ENCODE measurements around the gene RPEL1.
"Not testable (repeated sequence)": the region's sequence is repeated elsewhere in the genome, so short reads cannot be mapped to it uniquely, and the experiment has no call there.

RPEL1 gene

DNA sequence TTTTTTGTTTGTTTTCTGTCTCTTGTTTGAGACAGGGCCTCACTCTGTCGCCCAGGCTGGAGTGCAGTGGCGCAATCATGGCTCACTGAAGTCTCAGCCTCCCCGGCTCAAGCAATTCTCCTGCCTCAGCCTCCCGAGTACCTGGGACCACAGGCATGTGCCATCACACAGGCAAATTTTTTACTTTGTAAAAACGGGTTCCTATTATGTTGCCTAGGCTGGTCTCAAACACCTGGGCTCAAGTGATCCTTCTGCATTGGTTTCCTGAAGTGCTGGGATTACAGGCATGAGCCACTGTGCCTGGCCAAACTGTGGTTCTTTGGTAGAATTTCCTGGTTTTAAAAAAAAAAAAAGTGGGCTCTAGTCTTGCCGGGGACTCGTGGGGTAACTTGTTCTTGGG is at the start of gene RPEL1:
TSS of gene RPEL1 (plus strand) at position 301 of the 400 bp plus-strand sequence. CDS start 110 bp downstream, outside the sequence.
- DNase-seq (ENCODE audit: low spot score): not testable (repeated sequence)

- no peak for DNase-seq (ENCODE audit: low spot score)
Measured at GRCh38 chr10:103196516-103196915, 49.2 kb upstream of the RPEL1 start.

DNA sequence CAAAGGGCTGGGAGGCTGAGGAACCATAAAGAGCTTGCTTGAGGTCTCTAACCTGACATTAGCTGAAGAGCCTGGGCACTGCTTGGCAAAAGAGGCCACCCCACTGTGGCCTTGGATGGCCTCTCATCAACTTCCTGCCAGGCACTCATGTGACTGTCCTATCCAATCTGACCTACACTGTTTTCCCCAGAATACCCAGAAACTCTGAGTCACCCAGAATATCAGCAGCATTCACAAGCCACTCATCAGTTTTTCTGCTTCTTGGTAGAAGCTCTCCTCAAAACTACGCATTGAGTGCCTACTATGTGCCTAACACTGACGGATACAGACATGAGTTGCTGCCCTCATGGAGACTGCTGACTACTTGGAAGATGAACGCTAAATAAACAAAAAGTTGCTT is 48.5 kb upstream of the RPEL1 start:
- DNase-seq (ENCODE audit: low spot score): peak; percentile 75

GRCh38 chr10:103197903-103198302 is 47.8 kb upstream of the RPEL1 start:
- no peak for DNase-seq (ENCODE audit: low spot score)

DNA sequence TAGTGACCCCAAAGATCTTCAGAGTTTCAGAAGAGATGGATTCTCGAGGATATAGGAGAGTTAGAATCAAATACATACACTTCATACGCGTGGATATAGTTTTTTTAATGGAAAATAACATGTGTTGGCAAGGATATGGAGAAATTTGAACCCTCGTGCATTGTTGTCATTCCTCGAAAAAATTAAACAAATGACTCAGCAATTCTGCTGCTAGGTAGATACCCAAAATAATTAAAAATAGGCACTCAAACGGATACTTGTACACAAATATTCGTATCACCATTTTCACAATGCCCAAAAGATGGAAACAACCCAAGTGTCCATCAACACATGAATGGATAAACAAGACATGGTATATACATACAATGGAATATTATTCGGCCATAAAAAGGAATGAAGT is 47.0 kb upstream of the RPEL1 start:
- DNase-seq (ENCODE audit: low spot score): no peak

DNA sequence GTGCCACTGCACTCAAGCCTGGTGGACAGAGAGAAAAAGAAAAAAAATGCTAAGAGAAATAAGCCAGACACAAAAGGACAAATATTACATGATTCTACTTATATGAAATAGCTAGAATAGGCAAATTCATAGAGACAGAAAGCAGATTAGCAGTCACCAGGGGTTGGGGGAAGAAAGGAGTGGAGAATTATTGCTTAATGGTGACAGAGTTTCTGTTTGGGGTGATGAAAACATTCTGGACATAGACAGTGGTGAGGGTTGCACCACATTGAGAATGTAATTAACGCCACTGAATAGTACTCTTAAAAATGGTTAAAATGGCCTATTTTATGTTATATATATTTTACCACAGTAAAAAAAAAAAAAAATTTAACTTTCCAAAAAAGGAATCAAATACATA is 46.2 kb upstream of the RPEL1 start:
- no peak for DNase-seq (ENCODE audit: low spot score)

- DNase-seq (ENCODE audit: low spot score): no peak
Measured at GRCh38 chr10:103202319-103202718, 43.4 kb upstream of the RPEL1 start.

GRCh38 chr10:103203466-103203865 is 42.2 kb upstream of the RPEL1 start:
- no peak for DNase-seq (ENCODE audit: low spot score)

DNA sequence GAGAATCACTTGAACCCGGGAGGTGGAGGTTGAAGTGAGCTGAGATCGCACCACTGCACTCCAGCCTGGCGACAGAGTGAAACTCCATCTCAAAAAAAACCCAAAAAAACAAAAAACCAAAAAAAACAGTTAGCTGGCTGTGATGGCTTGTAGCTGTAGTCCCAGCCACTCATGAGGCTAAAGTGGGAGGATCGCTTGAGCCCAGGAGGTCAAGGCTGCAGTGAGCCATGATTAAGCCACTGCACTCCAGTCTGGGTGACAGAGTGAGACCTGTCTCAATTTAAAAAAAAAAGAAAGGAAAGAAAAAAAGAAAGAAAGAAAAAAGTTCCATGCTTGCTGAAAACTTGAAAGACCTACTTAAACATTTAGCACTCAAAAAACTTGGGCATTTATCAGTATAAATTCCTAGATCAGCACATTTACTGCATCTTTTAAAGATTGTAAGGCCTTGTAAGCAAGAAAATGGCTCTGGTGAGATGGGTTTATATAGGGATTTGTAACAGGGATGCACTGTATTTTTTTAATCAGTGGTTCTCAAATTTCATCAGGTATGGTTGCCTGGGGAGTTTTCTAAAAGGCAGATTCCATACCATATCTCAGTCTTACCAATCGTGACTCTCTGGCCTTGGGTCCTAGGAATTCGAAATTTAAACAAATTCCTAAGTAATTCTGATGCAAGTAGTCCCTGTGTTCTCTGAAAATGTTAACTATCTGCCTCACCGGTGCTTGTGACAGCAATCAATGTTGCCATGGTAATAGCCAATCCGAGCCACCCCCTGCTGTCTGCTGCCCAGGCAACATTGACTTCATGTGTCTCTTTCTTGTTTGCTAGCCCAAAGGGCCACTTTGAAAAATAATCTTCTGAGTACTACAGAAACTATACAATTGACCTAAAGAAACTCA is 41.1 kb upstream of the RPEL1 start:
- DNase-seq (ENCODE audit: low spot score): no peak

DNA sequence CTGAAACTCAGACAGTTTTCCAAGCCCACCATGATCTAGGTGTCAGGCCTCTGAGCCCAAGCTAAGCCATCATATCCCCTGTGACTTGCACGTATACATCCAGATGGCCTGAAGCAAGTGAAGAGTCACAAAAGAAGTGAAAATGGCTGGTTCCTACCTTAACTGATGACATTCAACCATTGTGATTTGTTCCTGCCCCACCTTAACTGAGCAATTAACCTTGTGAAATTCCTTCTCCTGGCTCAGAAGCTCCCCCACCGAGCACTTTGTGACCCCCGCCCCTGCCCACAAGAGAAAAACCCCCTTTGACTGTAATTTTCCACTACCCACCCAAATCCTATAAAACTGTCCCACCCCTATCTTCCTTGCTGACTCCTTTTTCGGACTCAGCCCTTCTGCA is 40.3 kb upstream of the RPEL1 start:
- DNase-seq (ENCODE audit: low spot score): not testable (repeated sequence)

DNA sequence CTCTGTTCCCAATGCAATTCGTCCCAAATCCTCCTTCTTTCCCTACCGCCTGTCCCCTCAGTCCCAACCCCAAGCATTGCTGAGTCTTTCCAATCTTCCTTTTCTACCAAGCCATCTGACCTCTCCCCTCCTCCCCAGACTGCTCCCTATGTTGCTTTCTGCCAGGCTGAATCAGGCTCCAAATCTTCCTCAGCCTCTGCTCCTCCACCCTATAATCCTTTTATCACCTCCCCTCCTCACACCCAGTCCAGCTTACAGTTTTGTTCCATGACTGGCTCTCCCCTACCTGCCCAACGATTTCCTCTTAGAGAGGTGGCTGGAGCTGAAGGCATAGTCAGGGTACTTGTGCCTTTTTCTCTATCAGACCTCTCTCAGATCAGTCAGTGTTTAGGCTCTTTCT is 39.0 kb upstream of the RPEL1 start:
- DNase-seq (ENCODE audit: low spot score): not testable (repeated sequence)

GRCh38 chr10:103207141-103207540 is 38.5 kb upstream of the RPEL1 start:
- no peak for DNase-seq (ENCODE audit: low spot score)

GRCh38 chr10:103207643-103208042 is 38.0 kb upstream of the RPEL1 start:
- DNase-seq (ENCODE audit: low spot score): not testable (repeated sequence)

DNA sequence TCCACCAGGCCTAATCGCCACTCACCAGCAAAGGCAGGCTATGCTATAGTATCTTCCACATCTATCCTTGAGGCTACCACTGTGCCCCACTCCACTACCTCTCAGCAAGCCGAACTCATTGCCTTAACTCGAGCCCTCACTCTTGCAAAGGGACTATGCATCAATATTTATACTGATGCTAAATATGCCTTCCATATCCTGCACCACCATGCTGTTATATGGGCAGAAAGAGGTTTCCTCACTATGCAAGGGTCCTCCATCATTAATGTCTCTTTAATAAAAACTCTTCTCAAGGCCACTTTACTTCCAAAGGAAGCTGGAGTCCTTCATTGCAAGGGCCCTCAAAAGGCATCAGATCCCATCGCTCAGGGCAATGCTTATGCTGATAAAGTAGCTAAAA is 35.4 kb upstream of the RPEL1 start:
- not testable (repeated sequence) for DNase-seq (ENCODE audit: low spot score)

DNA sequence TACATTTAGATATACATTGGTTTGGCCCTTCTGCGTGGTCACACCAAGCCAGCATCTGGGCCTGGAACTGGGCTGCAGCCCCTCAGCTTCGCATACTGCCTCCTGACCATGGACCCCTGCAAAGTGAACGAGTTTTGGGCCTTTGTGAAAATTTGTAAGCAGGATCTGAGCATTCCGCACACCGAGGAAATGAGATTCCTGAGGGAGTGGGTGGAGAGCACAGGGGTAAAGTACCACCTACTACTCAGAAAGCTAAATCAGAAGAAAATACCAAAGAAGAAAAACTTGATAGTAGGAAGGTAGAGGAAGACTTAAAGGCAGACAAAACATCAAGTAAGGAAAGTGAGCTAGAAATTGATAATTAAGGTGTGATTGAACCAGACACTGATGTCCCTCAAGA is 30.1 kb upstream of the RPEL1 start:
- no peak for DNase-seq (ENCODE audit: low spot score)

GRCh38 chr10:103216362-103216761 is 29.3 kb upstream of the RPEL1 start:
- DNase-seq (ENCODE audit: low spot score): peak; percentile 43

- no peak for DNase-seq (ENCODE audit: low spot score)
Measured at GRCh38 chr10:103224133-103224532, 21.6 kb upstream of the RPEL1 start.

DNA sequence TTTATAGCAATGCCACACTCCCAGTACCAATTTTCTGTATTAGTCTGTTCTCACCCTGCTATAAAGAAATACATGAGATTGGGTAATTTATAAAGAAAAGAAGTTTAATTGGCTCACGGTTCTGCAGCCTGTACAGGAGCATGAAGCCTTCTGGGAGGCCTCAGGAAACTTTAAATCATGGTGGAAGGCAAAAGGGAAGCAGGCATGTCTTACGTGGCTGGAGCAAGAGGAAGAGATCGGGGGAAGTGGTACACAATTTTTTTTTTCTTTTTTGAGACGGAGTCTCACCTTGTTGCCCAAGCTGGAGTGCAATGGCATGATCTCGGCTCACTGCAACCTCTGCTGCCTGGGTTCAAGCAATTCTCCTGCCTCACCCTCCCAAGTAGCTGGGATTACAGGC is 21.0 kb upstream of the RPEL1 start:
- DNase-seq (ENCODE audit: low spot score): not testable (repeated sequence)

DNA sequence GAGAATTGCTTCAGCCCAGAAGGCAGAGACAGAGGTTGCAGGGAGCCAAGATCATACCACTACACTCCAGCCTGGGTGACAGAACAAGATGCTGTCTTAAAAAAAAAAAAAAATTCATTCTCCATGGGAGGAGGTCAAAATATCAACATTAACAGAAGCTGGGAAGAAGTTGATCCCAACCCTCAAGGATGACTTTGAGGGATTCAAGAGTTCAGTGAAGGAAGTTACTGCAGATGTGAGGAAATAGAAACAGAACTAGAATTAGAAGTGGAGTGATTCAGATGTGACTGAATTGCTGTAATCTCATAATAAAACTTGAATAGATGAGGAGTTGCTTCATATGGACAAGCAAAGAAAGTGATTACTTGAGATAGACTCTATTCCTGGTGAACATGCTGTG is 19.7 kb upstream of the RPEL1 start:
- no peak for DNase-seq (ENCODE audit: low spot score)

DNA sequence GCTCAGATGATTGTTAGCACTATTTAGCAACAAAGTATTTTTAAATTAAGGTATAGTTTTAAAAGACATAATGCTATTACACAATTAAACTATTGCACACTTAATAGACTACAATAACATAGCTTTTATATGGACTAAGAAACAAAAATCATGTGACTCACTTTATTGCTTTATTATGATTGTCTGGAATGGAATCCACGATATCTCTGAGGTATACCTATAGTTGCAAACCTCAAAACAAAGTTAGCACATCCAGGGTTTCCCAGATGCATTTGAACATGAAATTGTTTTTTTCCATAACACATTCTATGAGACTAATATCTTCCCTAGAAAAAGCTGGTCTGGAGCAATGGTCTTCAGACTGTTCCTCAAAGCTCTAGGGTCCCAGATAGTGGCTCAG is 18.3 kb upstream of the RPEL1 start:
- no peak for DNase-seq (ENCODE audit: low spot score)

DNA sequence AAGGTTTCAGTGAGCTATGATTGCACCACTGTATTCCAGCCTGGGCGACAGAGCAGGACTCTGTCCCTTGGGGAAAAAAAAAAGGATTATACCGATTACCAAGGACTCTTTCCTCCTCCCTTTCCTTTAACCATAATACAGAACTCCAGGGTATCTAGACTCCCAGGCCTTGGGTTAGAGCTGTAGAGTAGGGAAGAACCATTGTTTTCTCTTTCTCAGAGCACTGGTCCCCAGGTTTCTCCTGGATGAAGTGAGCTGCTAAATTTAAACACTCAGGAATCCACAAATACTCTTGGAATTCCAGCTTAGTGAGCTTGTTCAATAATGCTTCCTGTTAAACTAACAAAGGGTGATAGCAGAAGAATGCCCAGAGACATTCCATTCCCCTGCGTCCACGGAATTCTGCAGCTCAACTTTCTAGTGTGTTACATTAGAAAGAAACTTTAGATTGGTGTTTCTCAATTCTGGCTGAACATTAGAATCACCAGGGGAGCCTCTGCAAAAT is 14.6 kb upstream of the RPEL1 start:
- DNase-seq (ENCODE audit: low spot score): peak; percentile 81

GRCh38 chr10:103232131-103232673 is 13.5 kb upstream of the RPEL1 start:
- no peak for DNase-seq (ENCODE audit: low spot score)

- no peak for DNase-seq (ENCODE audit: low spot score)
Measured at GRCh38 chr10:103232772-103233488, 12.8 kb upstream of the RPEL1 start.
